Measurements from ENCODE around the gene ACBD4. TPM values are rescaled to one million over a fixed set of nuclear protein-coding genes. Genes with fewer than 3 reads are reported as not detected.
A peak's percentile ranks its signal among the peaks of the same experiment; 100 is the strongest.

Gene ACBD4
- total RNA-seq, 4 donors from 2014 or later = 15.0 to 28.8 (median 23.5) TPM

DNA sequence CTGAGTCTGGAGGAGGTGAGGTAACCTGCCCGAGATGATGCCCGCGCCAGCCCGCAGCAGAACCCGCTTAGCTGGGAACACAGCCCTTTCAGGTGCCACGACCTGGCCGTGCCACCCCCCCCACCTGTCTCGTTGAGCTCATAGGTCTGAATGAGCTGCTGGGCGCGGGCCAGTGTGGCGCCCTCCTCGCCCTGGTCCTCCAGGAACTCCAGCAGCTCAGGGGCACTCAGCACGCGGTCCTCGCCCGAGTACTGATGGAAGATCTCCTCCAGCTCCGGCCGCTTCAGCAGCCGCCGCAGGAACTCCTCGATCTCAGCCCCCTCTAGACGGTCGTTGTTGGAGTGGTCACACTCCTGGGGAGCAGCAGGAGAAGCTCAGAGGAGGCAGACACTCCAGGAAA lies 16.8 kb upstream of the ACBD4 start:
- Histone ChIP-seq H3K36me3 (peaks cover 0 to 76% of the 10 kb centered on the region in 2 donors), H3K4me3 (no peak overlapping the region), H3K27me3 (no peaks in the 10 kb centered on the region), H3K4me1 (peaks cover 0 to 28% (median 4%) of the 10 kb centered on the region in 3 donors), H3K9me3 (no peaks in the 10 kb centered on the region), H3K27ac (no peak overlapping the region)
- no peak for TF ChIP-seq POLR2A (IDR thresholded peaks at IDR 0.05)
- no peak for TF ChIP-seq POLR2AphosphoS5 (IDR thresholded peaks at IDR 0.05)
- TF ChIP-seq, protein P1, sequence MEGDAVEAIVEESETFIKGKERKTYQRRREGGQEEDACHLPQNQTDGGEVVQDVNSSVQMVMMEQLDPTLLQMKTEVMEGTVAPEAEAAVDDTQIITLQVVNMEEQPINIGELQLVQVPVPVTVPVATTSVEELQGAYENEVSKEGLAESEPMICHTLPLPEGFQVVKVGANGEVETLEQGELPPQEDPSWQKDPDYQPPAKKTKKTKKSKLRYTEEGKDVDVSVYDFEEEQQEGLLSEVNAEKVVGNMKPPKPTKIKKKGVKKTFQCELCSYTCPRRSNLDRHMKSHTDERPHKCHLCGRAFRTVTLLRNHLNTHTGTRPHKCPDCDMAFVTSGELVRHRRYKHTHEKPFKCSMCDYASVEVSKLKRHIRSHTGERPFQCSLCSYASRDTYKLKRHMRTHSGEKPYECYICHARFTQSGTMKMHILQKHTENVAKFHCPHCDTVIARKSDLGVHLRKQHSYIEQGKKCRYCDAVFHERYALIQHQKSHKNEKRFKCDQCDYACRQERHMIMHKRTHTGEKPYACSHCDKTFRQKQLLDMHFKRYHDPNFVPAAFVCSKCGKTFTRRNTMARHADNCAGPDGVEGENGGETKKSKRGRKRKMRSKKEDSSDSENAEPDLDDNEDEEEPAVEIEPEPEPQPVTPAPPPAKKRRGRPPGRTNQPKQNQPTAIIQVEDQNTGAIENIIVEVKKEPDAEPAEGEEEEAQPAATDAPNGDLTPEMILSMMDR (IDR thresholded peaks at IDR 0.05) = no peak
- TF ChIP-seq EP300 (IDR thresholded peaks at IDR 0.05) = no peak
- no peak for ATAC-seq
- WGBS, 2 donors (ENCODE audit: low coverage in 1 of 2) = 96% methylated on average over 5 of the region's 23 CpGs; no CpG with 5 or more reads in 1 of the 2 donors

DNA sequence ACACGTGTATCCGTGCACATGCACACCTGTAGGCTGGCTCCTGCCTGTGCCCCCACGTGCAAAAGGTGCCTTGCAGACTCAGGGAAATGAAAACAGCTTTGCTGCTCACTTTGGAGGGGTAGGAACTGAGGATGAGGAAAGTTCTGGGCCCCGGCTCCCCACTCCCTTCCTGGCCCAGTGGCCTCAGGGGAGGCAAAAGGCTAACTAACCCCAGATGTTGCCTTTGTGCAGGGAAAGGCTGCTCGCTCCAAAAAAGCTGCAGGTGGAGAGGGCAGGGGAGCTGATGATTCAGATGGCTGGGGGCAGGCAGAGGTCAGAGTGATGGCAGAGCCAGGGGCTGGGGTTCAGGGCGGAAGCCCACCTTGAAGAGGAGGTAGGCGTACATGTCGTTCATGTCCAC lies 15.5 kb upstream of the ACBD4 start:
- Histone ChIP-seq H3K27me3 (no peaks in the 10 kb centered on the region), H3K27ac (no peak overlapping the region), H3K4me1 (peaks cover 0 to 41% (median 15%) of the 10 kb centered on the region in 3 donors), H3K9me3 (no peaks in the 10 kb centered on the region), H3K4me3 (no peak overlapping the region), H3K36me3 (peaks cover 0 to 63% of the 10 kb centered on the region in 2 donors)
- no peak for ATAC-seq
- no peak for TF ChIP-seq POLR2A (IDR thresholded peaks at IDR 0.05)
- TF ChIP-seq, protein P1 (IDR thresholded peaks at IDR 0.05) = no peak
- no peak for TF ChIP-seq POLR2AphosphoS5 (IDR thresholded peaks at IDR 0.05)
- no peak for TF ChIP-seq EP300 (IDR thresholded peaks at IDR 0.05)
- WGBS, 2 donors (ENCODE audit: low coverage in 1 of 2) = 60% methylated on average over 1 of the region's 8 CpGs; no CpG with 5 or more reads in 1 of the 2 donors

DNA sequence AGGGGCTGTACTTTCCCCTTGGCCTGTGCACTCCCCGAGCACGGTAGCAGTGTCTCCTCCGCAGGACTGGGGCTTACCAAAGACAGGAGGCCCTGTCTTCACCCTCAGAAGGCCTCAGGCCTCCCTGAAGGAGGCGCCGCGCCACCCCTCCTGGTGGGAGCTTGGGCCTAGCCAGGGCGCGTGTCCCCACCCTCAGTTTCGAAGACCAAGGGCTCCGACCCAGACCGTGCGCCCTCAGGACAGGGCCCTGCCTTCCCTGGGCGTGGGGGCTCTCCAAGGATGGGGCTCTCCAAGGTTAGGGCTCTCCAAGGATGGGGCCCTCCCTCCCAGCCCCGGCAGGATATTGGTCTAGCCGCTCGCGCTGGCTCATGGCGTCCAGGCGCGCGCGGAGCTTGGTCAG lies 14.9 kb upstream of the ACBD4 start:
- Histone ChIP-seq H3K27me3 (no peaks in the 10 kb centered on the region), H3K4me1 (peaks cover 0 to 46% (median 15%) of the 10 kb centered on the region in 3 donors), H3K4me3 (no peak overlapping the region), H3K36me3 (peaks cover 0 to 57% of the 10 kb centered on the region in 2 donors), H3K9me3 (no peaks in the 10 kb centered on the region), H3K27ac (no peak overlapping the region)
- WGBS, 2 donors (ENCODE audit: low coverage in 1 of 2) = no CpG with 5 or more reads among the region's 22 CpGs
- no peak for TF ChIP-seq POLR2AphosphoS5 (IDR thresholded peaks at IDR 0.05)
- TF ChIP-seq, protein P1 (IDR thresholded peaks at IDR 0.05) = no peak
- TF ChIP-seq POLR2A (IDR thresholded peaks at IDR 0.05) = no peak
- TF ChIP-seq EP300 (IDR thresholded peaks at IDR 0.05) = no peak
- ATAC-seq = no peak

DNA sequence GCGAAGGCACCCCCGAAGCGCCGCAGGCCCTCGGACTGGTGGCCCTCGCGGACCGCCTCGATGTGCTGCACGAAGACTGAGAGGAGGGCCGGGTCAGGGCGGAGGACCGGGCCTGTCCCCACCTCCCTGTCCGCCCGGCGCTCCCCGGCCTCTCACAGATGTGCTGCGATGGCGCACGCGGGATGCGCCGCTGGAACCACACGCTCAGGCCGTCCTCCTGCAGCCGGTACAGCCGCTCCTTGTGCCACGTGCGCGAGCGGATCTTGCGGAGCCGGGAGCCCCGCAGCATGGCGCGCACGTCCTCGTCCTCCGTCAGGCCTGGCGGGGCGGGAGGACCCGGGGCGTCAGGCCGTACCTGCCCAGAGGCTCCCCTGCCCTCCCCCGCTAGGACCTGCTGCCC lies 14.4 kb upstream of the ACBD4 start:
- Histone ChIP-seq H3K36me3 (peaks cover 0 to 52% of the 10 kb centered on the region in 2 donors), H3K27ac (no peak overlapping the region), H3K27me3 (no peaks in the 10 kb centered on the region), H3K4me1 (peaks cover 0 to 46% (median 15%) of the 10 kb centered on the region in 3 donors), H3K9me3 (no peaks in the 10 kb centered on the region), H3K4me3 (no peak overlapping the region)
- no peak for TF ChIP-seq EP300 (IDR thresholded peaks at IDR 0.05)
- no peak for TF ChIP-seq POLR2AphosphoS5 (IDR thresholded peaks at IDR 0.05)
- ATAC-seq = no peak
- 80% methylated on average over 1 of the region's 45 CpGs; no CpG with 5 or more reads in 1 of the 2 donors for WGBS, 2 donors (ENCODE audit: low coverage in 1 of 2)

DNA sequence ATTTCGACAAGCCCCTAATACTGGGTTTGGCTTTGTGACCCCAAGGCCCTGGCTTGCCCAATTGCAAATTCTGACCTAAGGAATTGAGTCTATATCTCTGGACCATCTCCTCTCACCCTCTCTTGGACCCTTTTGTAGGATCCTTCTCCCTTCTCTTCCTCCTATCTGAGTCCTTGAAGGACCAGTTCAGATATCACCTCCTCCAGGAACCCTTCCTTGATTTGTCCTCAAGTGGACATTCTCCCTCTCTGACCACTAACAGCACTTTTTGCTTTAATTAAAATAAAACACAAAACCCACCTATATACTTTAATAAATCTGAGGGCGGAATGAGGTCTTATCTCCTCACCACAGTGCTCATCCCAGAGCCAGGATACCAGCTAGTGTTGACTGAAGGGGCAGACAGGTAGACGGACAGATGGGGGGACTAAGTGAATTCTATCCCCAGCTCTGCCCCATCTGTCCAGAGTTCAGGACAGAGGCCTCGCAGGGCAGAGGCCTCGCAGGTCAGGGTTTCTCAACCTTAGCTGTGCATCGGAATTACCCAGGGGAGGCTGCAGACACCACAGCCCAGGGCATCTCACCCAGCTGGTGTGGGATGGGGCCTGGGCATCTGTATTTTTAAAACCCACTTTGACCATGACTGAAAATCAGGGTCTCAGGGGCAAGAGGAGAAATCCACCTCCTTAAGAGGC lies 12.3 kb upstream of the ACBD4 start:
- no peak for ATAC-seq
- Histone ChIP-seq H3K4me1 (peaks cover 0 to 63% (median 26%) of the 10 kb centered on the region in 3 donors), H3K27me3 (no peaks in the 10 kb centered on the region), H3K27ac (peak overlapping the region in 3 of 4 donors; percentile 21 to 68 (median 62)), H3K4me3 (no peak overlapping the region), H3K36me3 (peaks cover 0 to 32% of the 10 kb centered on the region in 2 donors), H3K9me3 (no peaks in the 10 kb centered on the region)
- TF ChIP-seq POLR2A (IDR thresholded peaks at IDR 0.05) (no peak), POLR2AphosphoS5 (IDR thresholded peaks at IDR 0.05) (no peak)
- TF ChIP-seq, protein P1 (IDR thresholded peaks at IDR 0.05) = no peak
- WGBS, 2 donors (ENCODE audit: low coverage in 1 of 2) = 89 to 96% methylated on average over 1 to 2 of the region's 6 CpGs

Data from gastroesophageal sphincter (tissue), 4 donors.